EL (cell line): ENCODE measurements around the gene ZSCAN23.
A peak's percentile ranks its signal among the peaks of the same experiment; 100 is the strongest.
"Not testable (repeated sequence)": the region's sequence is repeated elsewhere in the genome, so short reads cannot be mapped to it uniquely, and the experiment has no call there.

ENCODE experiments used
- DNase-seq: peaks from one replicate; pipeline ENCODE4 v3.0.0-alpha.2; 2016

ZSCAN23 gene

DNA sequence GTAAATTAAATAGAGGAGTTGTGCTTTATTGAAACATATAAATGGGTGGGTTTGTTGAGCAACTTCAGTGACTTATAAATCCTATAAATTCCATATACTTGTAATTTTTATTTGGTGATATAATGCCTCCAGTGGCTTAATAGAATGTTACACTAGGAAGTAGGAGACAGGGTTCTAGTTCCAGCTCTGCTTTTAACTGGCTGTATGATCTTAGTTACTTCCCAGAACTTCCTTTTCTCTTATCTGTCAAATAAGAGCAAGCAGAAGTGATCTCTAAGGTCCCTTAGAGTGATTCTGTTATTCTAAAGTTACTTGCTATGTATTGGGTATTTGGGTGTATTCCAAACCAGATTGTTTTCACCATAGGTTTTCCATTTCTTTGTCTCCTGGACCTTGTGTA, 10.2 kb downstream of the ZSCAN23 start:
- DNase-seq: no peak

DNA sequence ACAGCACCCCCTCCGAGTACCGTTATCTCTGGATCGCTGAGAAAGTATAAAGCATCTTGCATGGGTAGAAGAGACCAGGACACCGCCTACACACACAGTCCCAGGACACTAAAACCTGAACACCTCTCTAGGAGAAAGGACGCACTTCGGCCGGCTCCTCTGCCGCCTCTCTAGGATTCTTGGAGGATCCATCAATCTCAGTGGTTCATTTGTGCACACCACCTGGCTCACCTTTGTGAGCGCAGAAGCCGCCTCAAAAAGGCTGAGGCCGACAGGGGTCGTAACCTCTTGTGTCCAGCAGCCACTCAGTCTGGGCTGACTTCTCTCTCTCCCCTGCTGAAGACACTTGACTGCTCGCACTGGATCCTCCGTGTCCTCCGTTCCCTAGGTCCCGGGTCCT, 13.5 kb downstream of the ZSCAN23 start:
- DNase-seq: no peak

DNA sequence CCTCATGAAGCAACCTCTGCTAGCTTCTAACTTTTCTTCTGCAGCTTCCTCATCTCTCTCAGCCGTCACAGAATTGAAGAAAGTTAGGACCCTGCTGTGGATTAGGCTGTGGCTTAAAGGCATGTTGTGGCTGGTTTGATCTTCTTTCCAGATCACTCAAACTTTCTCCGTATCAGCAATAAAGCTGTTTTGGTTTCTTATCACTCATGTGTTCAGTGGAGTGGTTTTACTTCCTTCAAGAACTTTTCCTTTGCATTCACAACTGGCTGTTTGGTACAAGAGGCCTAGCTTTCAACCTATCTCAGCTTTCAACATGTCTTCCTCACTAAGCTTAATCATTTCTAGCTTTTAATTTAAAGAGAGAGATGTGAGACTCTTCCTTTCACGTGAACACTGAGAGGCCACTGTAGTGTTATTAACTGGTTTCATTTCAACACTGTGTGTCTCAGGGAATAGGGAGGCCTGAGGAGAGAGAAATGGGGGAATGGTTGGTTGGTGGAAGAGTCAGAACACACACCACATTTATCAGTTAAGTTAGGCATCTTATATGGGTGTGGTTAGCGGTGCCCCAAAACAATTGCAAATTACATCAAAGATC, 17.2 kb downstream of the ZSCAN23 start:
- no peak for DNase-seq

DNA sequence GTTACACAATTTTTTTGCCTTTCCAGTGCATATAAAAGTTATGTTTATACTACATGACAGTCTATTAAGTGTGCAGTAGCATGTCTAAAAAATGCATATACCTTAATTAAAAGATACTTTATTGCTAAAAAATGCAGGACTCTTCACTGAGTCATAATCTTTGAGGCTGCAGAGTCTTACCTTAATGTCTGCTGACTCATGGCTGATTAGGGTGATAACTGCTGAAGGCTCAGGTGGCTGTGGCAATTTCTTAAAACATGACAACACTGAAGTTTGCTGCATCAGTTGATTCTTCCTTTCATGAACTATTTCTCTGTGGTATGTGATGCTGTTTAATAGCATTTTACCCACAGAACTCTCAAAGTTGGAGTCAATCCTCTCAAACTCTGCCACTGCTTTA, 19.1 kb downstream of the ZSCAN23 start:
- no peak for DNase-seq

DNA sequence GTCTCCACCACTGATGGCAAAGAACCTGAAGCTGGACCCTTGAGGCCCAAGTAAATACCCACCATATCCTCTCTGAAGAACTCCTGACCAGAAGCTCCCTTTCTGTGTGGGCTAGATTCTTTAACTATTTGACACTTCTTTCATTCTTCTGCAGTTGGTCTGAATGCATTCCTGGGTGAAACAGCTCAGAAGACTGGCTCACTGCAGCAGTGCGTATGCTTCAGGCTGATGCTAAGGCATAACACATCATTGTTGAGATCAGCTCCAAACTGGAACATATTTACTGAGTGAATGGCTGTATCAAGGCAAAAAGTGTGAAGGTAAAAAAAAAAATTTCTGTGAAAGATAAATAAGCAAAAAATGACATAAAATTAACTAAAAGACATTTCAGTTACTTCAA, 19.7 kb downstream of the ZSCAN23 start:
- no peak for DNase-seq

DNA sequence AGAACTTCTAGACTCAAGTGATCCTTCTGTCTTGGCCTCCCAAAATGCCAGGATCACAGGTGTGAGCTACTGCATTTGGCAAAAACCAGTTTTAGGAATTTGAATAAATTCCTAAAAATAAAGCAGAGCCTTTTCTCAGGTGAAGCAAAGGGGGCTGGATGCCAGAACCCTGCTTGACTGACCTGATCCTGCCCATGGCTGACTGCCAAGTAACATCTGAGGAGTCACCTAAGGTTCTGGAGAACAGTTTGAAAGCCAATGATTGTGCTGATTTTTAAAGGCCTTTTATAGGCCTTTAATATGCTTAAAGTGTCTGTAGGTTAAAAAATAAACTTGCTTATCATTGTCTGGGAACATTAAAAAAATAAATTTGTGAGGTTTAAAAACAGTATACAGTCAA, 29.6 kb downstream of the ZSCAN23 start:
- no peak for DNase-seq

DNA sequence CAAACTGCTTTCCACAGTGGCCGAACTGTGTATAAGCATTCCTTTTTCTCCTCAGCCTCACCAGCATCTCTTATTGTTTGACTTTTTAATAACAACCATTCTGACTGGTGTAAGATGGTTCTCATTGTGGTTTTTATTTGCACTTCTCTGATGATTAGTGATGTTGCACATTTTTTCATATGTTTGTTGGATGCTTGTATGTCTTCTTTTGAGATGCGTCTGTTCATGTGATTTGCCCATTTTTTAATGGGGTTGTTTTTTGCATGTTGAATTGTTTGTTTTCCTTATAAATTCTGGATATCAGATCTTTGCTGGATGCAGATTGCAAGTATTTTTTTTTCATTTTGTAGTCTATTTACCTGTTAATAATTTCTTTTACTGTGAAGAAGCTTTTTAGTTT, 32.5 kb downstream of the ZSCAN23 start:
- no peak for DNase-seq

DNA sequence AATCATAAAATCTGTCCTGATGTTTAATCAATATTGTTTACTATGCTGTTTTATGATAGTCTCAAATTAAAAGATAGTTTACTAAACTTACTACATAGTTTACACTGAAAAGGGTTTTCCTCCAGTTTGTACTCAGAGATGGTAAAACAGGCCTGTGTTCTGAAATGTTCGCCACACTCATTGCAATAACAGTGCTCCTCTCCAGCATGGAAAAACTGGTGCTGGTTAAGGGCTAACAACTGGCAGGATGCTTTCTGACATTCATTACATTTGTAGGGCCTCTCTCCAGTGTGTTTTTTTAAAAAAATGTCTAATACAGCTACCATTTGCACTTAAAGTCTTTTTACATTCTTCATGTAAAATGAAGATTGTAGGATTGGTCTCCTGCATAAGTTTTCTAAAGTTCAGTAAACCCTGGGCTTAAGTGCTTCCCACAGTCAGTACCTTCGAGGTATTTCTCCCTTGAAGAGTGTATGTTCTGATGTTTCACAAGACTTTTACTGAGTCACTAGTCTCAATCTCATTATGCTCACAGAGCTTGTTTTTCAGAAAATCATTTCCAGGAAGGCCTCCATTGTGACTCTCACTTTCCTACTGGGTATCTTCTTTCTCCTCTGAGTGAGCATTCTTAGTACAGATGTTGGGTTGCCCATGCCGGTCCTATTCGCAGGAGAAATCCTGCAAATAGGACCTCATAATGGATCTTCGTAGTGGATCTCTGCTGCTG, 35.1 kb downstream of the ZSCAN23 start:
- DNase-seq: no peak

DNA sequence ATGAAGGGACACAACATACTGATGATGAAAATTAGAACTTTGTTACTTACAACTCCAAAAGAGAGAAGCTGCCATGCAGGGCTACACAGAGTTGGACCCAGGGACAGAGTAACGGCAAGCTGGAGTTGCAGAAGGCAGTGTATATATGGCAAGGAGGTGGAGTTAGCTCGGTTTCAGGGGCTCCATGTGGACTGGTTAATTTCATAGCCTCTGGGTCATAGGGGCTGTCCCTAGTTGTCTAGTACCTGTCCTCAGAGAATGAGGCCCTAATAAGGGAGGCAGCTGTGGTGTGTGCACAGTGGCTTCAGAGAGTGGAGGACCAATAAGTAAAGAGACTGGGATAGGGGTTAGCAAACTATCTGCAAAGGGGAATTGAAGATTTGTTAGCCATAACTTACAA, 35.9 kb downstream of the ZSCAN23 start:
- DNase-seq: no peak

DNA sequence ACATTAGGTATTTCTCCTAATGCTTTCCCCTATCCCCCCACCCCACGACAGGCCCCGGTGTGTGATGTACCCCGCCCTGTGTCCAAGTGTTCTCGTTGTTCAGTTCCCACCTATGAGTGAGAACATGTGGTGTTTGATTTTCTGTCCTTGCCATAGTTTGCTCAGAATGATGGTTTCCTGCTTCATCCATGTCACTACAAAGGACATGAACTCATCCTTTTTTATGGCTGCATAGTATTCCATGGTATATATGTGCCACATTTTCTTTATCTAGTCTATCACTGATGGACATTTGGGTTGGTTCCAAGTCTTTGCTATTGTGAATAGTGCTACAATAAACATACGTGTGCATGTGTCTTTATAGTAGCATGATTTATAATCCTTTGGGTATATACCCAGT, 39.4 kb downstream of the ZSCAN23 start:
- DNase-seq: not testable (repeated sequence)

DNA sequence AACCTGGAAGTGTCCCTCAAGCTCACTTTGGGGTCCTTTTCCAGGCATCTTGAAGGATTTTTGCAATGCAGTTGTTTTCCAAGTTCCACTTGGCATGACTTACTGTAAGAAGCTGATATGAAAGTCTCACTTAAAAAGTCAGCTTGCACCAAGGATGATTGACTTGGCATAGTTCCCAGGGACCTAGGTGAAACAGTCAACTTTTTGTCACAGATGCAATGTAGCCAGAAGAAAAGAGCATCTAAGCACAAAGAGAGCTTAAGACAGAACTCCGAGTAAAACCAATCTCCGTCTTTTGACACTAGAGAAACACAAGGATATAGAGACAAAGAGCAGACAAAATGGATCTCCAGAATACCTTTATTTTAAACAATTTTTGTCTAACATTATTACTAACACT, 41.1 kb downstream of the ZSCAN23 start:
- DNase-seq: no peak

DNA sequence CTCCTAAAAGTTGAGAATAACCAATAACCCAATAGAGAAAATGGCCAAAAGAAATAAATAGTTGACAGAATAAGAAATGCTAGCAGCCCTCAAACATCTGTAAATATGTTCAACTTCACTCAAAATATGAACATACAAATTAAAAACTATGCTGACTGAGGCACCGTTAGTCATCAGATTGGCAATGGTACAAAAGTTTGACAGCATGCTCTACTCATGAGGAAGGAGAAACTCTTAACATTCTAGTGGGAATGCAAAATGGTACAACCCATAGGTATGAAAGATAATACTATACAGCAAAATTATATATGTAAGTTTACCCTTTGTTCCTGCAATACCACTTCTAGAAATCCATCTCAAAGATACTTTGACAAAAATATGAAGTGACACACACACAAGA, 42.1 kb downstream of the ZSCAN23 start:
- DNase-seq: peak; percentile 53

DNA sequence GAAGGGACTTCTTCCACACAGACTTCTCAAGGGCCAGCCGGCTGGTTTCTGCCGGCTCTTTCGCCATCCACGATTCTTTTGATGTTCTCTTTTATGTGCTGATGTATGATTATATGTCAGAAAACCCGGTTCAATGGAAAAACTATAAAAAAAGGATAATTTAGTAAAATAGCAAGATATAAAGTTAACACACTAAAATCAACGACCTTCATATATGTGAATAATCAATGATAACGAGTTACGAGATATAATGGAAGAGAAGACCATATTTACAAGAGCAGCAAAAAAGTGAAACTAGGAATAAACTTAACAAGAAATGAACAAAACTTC, 43.2 kb downstream of the ZSCAN23 start:
- DNase-seq: no peak

DNA sequence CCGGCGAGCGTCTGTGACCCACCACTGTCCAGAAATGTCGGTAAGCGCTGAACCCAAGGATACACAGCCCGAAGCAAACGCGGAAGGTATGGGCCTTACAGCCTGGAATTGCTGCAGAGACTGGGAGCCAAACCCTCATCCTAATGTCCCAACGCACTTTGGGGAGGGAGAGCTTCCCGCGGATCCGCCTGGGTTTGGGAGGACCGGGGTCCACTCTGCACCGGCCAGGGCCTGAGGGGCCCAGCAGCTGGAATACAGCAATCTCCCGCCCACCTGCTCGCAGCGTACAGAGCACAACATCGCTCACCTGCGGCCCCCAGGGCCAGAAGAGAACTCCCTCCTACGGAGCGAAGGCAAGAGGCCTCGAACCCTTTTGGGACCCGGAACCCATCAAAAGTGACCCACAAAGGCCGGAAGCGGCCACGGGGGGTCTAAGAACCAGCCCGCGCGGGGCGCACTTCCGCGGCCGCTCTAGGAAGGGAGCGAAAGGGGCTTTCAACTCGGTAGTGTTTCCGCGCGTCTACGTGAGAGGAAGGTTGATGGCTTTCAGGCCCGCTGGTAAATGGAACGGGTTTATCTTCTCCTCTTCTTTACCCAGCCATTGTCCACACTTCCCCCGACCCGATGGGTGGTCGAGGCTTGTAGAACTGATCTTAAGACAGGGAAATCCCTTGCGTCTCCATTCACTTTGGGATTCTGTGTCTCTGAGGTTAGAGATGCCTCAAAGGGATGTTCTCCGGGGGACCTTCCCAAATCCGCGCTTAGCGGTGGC, 43.8 kb downstream of the ZSCAN23 start, which contains the start of gene ZSCAN12:
TSS of gene ZSCAN12 (minus strand) at position 398 of the 772 bp plus-strand sequence. CDS start 1,342 bp downstream, outside the sequence.
- peak; percentile 88 for DNase-seq

DNA sequence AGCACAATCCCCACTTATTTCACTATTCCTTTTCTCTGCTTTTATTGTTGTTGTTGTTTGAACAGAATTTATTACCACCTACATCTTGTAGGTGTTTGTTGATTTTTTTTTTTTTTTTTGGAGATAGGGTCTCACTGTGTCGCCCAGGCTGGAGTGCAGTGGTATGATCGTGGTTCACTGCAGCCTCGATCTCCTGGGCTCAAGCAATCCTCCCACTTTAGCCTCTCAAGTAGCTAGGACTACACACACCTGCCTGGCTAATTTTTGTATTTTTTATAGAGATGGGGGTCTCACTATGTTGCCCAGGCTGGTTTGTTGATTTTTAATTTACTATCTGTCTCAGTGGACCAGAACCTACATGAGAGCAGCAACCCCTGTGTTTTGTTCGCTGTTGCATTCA, 47.4 kb downstream of the ZSCAN23 start:
- DNase-seq: no peak

DNA sequence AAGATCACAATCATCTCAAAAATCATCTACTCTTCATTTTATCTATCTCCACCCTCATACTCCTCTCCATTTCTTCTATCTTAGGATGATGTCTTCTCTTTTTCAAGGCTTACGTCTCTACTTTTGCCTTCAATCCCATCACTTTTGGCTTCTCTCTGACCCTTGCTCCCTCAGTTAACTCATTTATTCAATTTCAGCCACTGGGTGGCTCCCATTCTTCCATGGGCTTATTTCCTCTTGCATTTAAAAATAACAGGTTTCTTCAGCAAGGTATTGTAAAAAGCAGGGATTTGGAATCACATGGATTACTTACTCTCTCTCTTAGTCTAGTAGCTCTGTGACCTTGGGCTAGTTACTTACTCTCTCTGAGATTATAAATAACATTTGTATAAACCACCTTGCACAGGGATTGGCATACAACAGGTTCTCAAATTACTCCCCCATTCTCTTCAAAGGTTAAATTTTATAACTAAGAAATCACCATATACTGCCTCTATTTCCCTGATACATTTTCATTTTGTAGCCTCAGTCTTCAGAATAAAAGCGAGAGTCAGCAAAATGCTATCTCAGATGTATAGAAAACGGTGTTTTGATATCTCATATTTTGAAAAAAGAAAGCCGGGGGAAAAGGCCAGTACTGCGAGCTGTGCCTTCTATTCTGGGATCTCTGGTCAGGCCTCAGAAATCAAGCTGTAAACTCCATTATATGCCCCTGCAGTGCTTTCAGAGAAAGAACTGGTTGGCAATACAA, 49.2 kb downstream of the ZSCAN23 start:
- DNase-seq: no peak

DNA sequence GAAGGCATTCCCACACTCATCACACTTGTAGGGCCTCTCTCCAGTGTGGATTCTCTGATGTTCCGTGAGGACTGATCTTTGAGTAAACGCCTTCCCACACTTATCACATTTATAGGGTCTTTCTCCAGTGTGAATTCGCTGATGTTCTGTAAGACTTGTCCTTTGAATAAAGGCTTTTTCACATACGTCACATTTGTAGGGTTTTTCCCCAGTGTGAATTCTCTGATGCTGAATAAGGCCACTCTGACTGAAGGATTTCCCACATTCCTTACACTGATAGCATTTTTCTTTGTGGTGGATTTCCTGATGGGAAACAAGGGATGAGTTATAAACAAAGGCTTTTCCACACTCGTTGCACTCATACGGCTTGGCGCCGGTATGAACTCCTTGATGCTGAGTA, 52.6 kb downstream of the ZSCAN23 start:
- no peak for DNase-seq

DNA sequence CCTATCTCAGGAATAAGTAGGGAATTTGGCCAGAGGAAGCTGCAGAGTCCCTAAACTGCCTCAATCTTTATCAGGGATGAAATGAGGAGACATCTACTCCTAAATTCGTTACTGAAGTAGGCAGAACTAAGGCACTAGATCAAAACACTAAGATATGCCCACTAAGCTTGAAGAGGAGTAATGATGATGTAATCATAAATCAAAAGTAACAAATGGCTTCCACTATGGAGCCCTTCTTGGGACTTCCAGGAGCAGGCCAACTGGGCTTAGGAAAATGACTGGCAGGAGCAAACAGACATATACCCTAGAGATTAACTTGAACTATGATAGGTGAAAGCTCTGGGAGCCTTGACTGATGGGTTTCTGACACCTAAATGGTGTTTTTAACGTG, 59.2 kb downstream of the ZSCAN23 start:
- no peak for DNase-seq

DNA sequence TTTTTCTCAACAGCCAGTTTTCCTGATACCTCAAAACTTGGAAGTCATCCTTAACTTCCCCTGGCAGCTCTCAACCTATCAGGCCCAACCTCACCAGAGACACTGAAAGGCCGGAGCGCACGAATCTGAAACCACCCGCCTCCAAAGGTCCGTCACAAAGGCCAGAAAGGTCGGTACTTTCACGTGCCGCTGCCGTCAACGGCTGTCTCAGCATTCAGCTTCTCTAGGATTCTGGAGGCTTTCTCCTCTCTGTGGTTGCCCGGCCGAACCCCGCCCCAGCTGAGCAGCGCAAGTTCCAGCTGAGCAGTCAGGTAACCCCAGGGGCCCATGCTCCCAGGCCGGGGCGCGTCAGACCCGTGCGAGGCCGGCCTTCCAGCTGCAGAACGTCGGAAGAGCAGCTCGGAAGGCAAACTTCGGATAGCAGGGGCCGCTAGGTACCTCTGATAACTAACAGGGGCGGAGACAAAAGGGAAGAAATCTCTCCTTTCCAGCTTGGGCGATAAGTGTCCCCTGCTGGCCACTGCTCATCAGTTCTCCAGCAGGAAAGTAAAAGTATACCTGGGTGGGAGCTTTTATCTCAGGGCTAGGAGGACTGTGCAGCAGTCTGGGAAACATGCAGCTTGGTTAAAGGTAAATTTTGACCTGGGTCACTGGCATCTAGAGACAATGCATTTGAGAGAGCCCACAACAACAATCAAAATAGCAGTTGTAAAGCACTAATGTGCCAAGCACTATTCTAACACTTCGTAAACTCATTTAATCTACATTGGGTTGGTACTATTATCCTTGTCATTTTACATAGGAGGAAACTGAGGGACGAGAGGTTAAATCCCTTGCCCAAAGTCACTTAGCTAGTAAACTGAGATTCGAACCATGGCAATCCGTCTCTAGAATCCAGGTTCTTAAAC, 59.8 kb downstream of the ZSCAN23 start:
- no peak for DNase-seq
